HG02973 (cell line): ENCODE data around the gene VPS13D.

ENCODE experiments used
- ATAC-seq: cut with Tn5 transposase; IDR thresholded peaks from one replicate; pipeline ENCODE4 v1.9.1; 2021; ENCODE audit warnings: moderate library complexity; ENCODE audit not compliant: unreplicated experiment

VPS13D gene

GRCh38 chr1:12547586-12548225 is 317.9 kb downstream of the VPS13D start:
- ATAC-seq: no peak

GRCh38 chr1:12548279-12548972 is 318.6 kb downstream of the VPS13D start:
- ATAC-seq: no peak

- ATAC-seq: no peak
These were observed 319.2 kb downstream of the VPS13D start for GRCh38 chr1:12548973-12549459.

GRCh38 chr1:12549460-12550349 is 319.9 kb downstream of the VPS13D start:
- no peak for ATAC-seq

- no peak for ATAC-seq
These were observed 321.8 kb downstream of the VPS13D start for GRCh38 chr1:12551584-12551983.

GRCh38 chr1:12552111-12552888 is 322.5 kb downstream of the VPS13D start:
- no peak for ATAC-seq

GRCh38 chr1:12552951-12553921 is 323.4 kb downstream of the VPS13D start:
- no peak for ATAC-seq

GRCh38 chr1:12553963-12554362 is 324.1 kb downstream of the VPS13D start:
- ATAC-seq: no peak

GRCh38 chr1:12554521-12555305 is 324.9 kb downstream of the VPS13D start:
- no peak for ATAC-seq

GRCh38 chr1:12555411-12556367 is 325.9 kb downstream of the VPS13D start:
- ATAC-seq: no peak

GRCh38 chr1:12556368-12556930 is 326.6 kb downstream of the VPS13D start:
- ATAC-seq: no peak

- no peak for ATAC-seq
These were observed 327.4 kb downstream of the VPS13D start for GRCh38 chr1:12556957-12557935.

GRCh38 chr1:12561121-12561520 is 331.3 kb downstream of the VPS13D start:
- no peak for ATAC-seq
